Activated naive CD4-positive, alpha-beta T cell treated with anti-CD3 and anti-CD28 coated beads, Interleukin-2, amount 50 U/mL, for 24 hours (primary cell): ENCODE measurements around the gene NFATC2.

Experiments
- H3K27ac Mint-ChIP-seq: one replicate; pipeline ENCODE4 v1.8.0; 2021; ENCODE audit warnings: mild to moderate bottlenecking, mixed read lengths
- H3K27me3 Mint-ChIP-seq: one replicate; pipeline ENCODE4 v1.8.0; 2021; ENCODE audit warnings: mixed read lengths
- H3K36me3 Mint-ChIP-seq: one replicate; pipeline ENCODE4 v1.8.0; 2021; ENCODE audit warnings: mixed read lengths
- H3K4me1 Mint-ChIP-seq: one replicate; pipeline ENCODE4 v1.8.0; 2021; ENCODE audit warnings: mixed read lengths
- H3K4me3 Mint-ChIP-seq: one replicate; pipeline ENCODE4 v1.8.0; 2021; ENCODE audit warnings: mild to moderate bottlenecking, mixed read lengths
- H3K9me3 Mint-ChIP-seq: one replicate; pipeline ENCODE4 v1.8.0; 2021; ENCODE audit warnings: mixed read lengths

NFATC2 gene

DNA sequence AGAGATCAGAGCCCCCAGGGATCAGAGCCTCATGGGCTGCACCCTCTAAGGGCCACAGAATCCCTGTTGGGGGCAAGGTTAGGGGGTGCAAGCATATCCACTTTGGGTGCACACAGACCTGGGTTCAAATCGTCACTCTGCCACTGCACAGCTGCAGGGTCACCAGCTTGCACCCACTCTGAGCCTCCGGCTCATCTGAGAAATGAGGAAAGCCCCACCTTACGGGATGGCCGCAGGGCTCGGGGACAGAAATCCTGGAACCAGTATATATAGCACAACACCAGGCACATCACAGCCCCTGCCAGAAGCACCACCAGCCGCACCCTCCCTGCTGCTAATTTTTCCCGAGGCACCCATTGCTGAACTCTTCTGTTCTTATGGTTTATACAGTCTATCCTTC, 169.6 kb downstream of the NFATC2 start:
- Mint-ChIP-seq H3K27me3 (no peaks in the 10 kb centered on the region), H3K9me3 (no peaks in the 10 kb centered on the region), H3K27ac (peak overlapping the region; percentile 30), H3K4me1 (no peaks in the 10 kb centered on the region), H3K36me3 (no peaks in the 10 kb centered on the region), H3K4me3 (no peak overlapping the region)

DNA sequence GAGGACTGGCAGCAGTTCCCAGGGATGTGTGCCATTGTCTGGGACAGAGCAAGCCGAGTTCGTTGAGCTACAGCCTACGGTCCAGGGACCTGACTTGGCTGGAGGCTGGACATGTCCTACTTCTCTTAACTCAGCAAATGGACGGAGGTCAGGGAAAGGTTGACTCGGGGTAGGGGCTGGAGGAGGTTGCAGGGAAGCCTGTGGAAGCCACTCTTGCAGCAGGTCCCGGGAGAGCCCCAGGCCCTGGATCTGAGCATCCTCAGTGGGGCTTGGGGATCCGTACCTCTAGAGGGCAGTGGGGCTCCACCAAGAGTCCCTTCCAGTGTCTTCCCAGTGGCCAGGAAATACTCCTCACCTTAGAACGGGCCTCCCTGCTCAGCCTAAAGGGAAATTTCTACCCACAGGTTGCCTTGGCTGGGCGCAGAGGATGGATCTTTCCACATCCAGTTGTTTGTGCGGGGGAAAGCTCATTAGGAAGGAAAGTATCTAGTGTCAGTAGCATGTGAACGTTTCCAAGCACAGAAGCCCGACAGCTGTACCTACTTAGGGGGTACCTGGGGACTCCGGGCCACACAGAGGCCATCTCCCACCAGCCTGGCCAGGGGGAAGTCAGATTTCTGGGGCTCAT, 170.2 kb downstream of the NFATC2 start:
- Mint-ChIP-seq H3K4me3 (no peak overlapping the region), H3K27ac (peak overlapping the region; percentile 61), H3K9me3 (no peaks in the 10 kb centered on the region), H3K4me1 (no peaks in the 10 kb centered on the region), H3K36me3 (no peaks in the 10 kb centered on the region), H3K27me3 (no peaks in the 10 kb centered on the region)

DNA sequence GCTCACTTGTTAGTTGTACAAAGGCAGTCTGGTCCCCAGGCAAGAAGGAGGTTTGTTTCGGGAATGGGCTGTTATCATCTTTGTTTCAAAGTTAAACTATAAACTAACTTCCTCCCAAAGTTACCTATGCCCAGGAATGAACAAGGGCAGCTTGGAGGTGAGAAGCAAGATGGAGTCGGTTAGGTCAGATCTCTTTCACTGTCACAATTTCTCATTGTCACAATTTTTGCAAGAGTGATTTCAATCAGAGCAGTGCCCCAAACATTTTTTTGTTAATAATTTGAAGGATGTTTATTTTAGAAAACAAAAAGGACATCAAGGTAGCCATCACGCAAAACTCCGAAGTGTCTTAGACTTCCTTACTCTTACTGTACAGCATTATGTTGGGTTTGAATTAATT, 170.8 kb downstream of the NFATC2 start:
- Mint-ChIP-seq H3K27me3 (no peaks in the 10 kb centered on the region), H3K27ac (no peak overlapping the region), H3K4me3 (no peak overlapping the region), H3K4me1 (no peaks in the 10 kb centered on the region), H3K9me3 (no peaks in the 10 kb centered on the region), H3K36me3 (no peaks in the 10 kb centered on the region)

DNA sequence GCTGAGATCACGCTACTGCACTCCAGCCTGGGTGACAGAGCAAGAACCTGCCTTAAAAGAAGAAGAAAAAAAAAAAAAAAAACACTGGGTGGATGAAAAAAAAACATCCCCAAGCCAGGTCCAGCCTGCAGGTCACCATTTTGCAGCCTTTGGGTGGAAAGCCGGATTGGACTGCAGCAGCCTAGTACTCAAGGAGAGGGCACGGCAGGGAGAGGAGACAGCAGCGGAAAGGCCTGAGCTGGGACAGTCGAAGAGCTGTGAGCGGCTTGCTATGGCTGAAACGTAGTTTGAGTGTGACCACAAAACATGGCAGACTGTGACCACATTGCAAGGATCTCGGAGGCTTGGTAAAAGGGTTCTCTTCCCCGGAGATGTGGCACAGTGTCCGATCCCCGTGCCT, 173.0 kb downstream of the NFATC2 start:
- Mint-ChIP-seq H3K9me3 (no peaks in the 10 kb centered on the region), H3K36me3 (no peaks in the 10 kb centered on the region), H3K27ac (no peak overlapping the region), H3K4me3 (no peak overlapping the region), H3K4me1 (no peaks in the 10 kb centered on the region), H3K27me3 (no peaks in the 10 kb centered on the region)

DNA sequence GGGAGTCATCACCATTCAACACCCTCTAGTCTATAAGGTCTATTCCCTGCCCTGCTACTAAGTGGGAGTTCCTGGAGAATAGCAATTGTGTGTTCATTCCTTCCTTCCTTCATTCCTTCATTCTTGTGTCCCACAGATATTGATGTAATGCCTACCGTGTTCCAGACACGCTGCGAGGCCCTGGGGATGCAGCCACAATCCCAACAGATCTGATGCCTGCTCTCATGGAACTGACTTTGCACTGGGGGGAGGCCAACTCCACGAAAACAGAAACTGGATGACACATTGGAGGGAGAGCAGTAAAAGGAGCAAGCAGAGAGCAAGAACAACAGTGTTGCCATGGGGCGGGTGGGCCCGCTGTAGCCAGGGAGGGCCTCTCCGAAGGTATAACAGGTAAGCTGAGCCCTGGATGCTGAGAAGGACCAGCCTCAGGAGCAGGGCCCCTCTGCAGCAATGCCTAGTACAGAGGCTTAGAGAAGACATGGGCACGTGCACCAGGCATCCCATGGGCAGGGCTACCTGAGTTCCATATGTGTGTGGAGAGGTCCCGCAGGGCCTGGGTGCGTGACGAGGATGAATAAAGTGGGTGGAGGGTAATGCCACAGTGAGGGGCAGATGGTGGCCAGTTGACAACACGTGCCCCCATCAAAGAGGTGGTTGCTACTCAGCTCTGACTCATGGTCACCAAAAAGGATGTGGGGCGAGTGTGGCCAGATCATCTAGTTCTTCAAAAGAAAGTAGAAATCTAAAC, 173.9 kb downstream of the NFATC2 start:
- Mint-ChIP-seq H3K27ac (peak overlapping the region; percentile 18), H3K4me1 (no peaks in the 10 kb centered on the region), H3K36me3 (peaks cover 3% of the 10 kb centered on the region), H3K9me3 (no peaks in the 10 kb centered on the region), H3K27me3 (no peaks in the 10 kb centered on the region), H3K4me3 (no peak overlapping the region)

DNA sequence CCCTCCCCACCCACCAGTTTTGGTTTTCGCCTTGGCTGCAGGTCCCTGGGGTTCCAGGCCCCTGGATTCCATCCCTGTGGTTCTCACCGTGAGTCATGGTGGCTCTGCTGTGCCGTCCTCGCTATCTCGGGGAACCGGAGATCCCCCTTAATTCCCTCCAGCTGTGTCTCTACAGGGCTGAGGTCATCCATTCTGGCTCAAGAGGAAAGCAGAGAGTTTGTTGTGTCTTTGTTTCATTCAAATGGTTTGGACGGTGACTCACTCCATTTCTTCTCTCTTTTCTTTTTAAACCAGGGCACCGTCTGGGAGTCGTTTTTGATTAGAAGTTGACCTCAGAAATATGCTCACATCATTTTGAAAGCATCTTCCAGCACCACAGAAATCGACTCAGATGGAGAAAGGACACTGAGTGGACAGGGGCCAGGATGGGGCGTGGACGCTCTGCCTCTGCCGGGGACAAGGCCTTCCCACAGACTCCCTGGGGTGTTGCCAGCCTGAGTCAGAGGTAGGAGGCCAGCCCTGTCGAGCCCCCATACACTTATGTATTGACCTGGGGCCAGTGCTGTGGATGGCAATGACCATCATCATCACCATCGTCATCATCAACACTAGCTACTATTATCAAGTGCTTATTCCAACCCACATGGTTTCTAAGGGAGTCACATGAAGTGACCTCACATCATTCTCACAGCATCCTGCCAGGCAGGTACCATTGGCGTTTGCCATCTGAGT, 176.2 kb downstream of the NFATC2 start:
- Mint-ChIP-seq H3K27ac (no peak overlapping the region), H3K4me3 (no peak overlapping the region), H3K4me1 (no peaks in the 10 kb centered on the region), H3K36me3 (peaks cover 5% of the 10 kb centered on the region), H3K27me3 (no peaks in the 10 kb centered on the region), H3K9me3 (no peaks in the 10 kb centered on the region)

DNA sequence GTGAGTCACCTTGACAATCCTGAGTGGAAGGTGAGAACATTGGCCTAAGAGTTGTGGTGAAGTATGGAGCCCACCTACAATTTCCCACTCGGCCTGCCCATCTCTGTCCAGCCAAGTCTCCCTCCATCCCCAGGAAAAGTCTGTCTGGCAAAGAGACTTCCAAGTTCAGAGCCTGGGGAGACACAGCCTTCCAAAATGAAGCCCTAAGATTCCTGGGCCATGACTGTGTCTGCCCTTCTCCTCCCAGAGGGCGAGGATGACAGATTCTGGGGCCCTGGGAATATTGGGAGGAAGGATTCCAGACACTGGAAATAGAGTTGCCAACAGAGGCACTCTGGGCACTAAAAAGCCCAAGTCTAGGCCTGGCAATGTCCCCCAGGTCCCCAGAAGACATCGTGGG, 176.8 kb downstream of the NFATC2 start:
- no peak overlapping the region for H3K27ac Mint-ChIP-seq
- H3K9me3 Mint-ChIP-seq, result no peaks in the 10 kb centered on the region
- H3K4me3 Mint-ChIP-seq, result no peak overlapping the region
- H3K4me1 Mint-ChIP-seq, result no peaks in the 10 kb centered on the region
- no peaks in the 10 kb centered on the region for H3K27me3 Mint-ChIP-seq
- H3K36me3 Mint-ChIP-seq, result peaks cover 5% of the 10 kb centered on the region

DNA sequence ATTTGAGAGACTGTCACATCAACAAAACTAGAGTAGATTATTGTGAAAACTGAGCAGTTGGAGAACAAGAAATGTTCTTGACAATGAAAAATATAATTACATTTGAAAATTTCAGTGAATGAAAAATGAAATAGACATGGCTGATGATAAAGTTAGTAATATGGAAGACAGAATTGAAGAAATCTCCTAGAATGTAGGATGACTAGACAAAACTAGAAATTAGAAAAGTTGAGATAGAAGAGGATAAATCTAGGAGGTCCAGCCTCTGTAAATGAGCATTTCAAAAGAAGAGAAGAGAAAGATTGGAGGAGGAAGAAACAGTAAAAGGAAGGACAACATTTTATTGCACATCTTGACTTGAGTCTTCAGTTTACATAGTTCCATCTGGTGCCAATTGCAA, 178.7 kb downstream of the NFATC2 start:
- Mint-ChIP-seq H3K36me3 (peaks cover 5% of the 10 kb centered on the region), H3K4me1 (no peaks in the 10 kb centered on the region), H3K27me3 (no peaks in the 10 kb centered on the region), H3K9me3 (no peaks in the 10 kb centered on the region), H3K4me3 (no peak overlapping the region), H3K27ac (no peak overlapping the region)

DNA sequence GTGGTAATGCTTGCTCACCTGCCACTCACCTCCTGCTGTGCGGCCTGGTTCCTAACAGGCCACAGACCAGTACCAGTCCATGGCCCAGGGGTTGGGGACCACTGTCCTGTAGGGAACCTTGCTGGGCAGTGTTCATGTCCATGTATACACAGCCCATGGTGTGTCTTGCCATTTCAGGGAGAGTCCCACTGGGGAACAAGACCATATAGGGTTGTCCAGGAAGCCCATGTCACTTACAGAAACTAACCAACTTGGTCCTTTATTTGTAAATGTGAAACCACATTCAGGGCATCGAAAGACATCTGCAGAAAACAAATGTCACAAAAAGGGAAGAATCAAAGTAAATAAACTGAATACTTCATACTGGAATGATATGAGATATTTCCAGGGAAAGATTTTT, 179.1 kb downstream of the NFATC2 start:
- Mint-ChIP-seq H3K9me3 (no peaks in the 10 kb centered on the region), H3K4me1 (no peaks in the 10 kb centered on the region), H3K4me3 (no peak overlapping the region), H3K27ac (no peak overlapping the region), H3K27me3 (no peaks in the 10 kb centered on the region), H3K36me3 (peaks cover 5% of the 10 kb centered on the region)

DNA sequence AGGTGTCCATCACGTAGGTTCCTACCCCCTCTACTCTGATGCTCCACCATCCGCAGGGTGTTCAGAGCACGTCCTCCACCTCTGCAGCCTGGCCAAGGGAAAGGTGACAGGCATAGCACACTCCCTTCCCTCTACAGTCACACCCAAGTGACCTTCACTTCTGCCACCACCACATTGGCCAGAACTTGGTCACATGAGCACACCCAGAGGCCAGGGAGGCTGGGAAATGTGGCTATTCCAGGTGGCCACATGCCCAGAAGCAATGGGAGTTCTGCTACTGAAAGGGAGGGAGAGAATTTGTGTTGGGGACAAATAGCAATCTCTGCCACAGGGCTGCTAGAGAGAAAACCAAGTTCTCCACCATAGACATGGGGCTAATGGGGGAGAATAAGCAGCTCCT, 180.3 kb downstream of the NFATC2 start:
- Mint-ChIP-seq H3K27me3 (no peaks in the 10 kb centered on the region), H3K36me3 (peaks cover 5% of the 10 kb centered on the region), H3K27ac (no peak overlapping the region), H3K4me3 (no peak overlapping the region), H3K9me3 (no peaks in the 10 kb centered on the region), H3K4me1 (no peaks in the 10 kb centered on the region)

DNA sequence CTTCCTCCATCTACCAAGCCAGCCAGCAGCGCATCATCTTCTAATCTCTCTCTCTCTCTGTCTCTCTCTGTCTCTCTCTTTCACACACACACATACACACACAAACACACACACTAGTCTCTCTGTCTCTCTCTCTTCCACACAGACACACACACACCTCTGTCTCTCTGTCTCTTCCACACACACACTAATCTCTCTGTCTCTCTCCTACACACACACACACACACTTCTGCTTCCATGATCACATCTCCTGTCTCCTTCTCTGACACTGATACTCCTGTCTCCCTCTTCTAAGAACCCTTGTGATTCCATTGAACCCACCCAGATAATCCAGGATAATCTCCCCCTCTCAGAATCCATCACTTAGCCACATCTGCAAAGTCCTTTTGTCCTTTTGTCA, 181.3 kb downstream of the NFATC2 start:
- H3K27me3 Mint-ChIP-seq, result no peaks in the 10 kb centered on the region
- no peaks in the 10 kb centered on the region for H3K9me3 Mint-ChIP-seq
- no peak overlapping the region for H3K4me3 Mint-ChIP-seq
- H3K4me1 Mint-ChIP-seq, result no peaks in the 10 kb centered on the region
- H3K27ac Mint-ChIP-seq, result no peak overlapping the region
- H3K36me3 Mint-ChIP-seq, result peaks cover 5% of the 10 kb centered on the region

DNA sequence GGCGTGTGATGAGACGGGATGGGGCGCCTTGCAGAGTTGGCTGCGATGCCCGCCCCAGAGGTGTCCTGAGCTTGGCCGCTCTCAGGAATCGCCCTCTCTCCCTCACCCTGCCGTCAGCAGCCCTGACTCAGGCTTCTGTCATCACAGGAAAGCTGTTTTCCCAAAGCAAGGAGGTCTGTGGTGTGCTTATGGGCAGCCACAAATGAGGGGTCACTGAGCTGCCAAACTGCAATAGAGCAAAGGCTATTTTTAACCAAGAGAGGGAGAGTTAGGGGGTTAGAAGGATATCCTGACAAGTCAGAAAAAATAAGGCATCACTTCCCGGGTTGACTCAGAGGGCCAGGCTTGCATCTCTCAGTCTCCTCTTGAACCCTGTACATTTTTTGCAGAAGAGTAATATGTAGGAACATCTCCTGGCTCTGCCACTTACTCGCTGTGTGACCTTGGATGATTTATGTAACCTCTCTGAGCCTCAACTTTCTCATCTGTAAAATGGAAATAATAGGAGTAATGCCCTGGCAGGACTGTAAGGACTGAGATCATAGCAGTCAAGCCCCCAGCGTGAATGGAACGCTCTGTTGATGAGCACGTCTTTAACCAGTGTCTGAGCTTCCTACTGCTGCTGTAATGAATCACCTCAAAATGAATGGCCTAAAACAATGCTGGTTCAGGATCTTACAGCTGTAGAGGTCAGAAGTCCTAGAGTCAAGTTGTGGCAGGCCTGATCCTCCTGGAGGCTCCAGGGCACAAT, 181.9 kb downstream of the NFATC2 start:
- Mint-ChIP-seq H3K27me3 (no peaks in the 10 kb centered on the region), H3K4me1 (no peaks in the 10 kb centered on the region), H3K27ac (no peak overlapping the region), H3K4me3 (no peak overlapping the region), H3K9me3 (no peaks in the 10 kb centered on the region), H3K36me3 (peaks cover 5% of the 10 kb centered on the region)

DNA sequence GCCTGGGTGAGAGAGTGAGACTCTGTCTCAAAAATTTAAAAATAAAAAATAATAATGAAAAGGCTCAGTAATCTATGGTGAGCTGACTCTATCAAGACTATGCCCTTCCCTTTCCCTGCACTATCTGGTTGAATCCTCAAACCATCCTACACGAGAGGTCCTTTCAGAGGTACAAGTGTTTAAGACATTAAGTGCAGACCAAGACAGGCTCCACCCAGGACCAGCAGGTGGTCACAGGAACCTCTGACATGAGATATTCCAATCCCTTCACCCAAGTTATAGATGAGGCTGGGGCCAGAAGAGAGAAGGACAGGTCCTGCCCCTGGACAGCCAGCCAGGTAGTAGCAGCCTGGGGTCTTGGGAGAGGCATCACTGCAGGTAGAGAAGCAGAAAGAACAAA, 182.6 kb downstream of the NFATC2 start:
- Mint-ChIP-seq H3K4me3 (no peak overlapping the region), H3K9me3 (no peaks in the 10 kb centered on the region), H3K4me1 (no peaks in the 10 kb centered on the region), H3K27me3 (no peaks in the 10 kb centered on the region), H3K36me3 (peaks cover 5% of the 10 kb centered on the region), H3K27ac (no peak overlapping the region)

DNA sequence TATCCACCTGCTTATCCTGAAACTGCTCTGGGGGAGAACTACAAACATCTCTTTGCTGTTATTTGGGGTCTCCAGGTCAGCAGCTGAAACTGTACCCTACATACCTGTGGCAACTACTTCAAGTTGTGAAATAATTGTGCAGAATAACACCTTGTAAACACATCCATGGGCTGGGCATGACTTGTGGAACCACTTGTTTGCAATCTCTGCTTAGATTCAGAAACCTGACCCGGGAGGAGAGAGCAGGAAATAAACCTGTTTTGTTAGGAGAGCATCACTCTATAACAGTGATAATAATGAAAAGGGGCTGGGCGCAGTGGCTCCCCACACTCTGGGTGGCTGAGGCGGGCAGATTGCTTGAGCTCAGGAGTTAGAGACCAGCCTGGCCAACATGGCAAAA, 183.1 kb downstream of the NFATC2 start:
- H3K9me3 Mint-ChIP-seq, result no peaks in the 10 kb centered on the region
- no peak overlapping the region for H3K27ac Mint-ChIP-seq
- H3K4me1 Mint-ChIP-seq, result no peaks in the 10 kb centered on the region
- peaks cover 5% of the 10 kb centered on the region for H3K36me3 Mint-ChIP-seq
- no peak overlapping the region for H3K4me3 Mint-ChIP-seq
- H3K27me3 Mint-ChIP-seq, result no peaks in the 10 kb centered on the region

DNA sequence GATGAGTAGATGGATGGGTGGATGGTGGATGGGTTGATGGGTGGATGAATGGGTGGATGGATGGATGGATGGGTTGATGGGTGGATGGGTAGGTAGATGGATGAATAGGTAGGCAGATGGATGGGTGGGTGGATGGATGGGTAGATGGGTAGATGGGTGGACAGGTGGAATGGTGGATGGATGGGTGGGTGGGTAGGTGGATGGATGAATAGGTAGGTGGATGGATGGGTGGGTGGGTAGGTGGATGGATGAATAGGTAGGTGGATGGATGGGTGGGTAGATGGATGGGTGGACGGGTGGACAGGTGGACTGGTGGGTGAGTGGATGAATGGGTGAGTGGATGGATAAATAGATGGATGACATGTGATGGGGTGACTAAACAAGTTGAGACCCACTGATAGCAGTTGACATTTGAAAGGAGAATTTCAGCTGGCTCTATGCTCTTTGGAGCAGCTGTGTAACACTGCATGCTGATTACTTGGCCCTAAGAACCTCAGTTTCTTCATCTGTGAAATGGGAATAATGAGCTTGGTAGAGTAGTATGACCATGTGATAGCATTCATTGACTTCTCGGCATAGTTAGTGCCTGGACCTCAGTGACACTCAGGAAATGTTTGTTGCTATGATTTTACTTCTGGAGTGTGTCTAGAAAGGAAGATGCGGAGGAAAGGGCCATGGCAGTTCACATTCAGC, 184.3 kb downstream of the NFATC2 start:
- Mint-ChIP-seq H3K4me1 (no peaks in the 10 kb centered on the region), H3K36me3 (no peaks in the 10 kb centered on the region), H3K27me3 (no peaks in the 10 kb centered on the region), H3K9me3 (no peaks in the 10 kb centered on the region), H3K27ac (no peak overlapping the region), H3K4me3 (no peak overlapping the region)
